Sigmoid colon (tissue), 7 donors: ENCODE measurements around the gene MRM3. TPM values are rescaled to one million over a fixed set of nuclear protein-coding genes. Genes with fewer than 3 reads are reported as not detected.

Experiments used
- DNase-seq: peaks from one replicate; pipeline ENCODE4 v3.0.0-alpha.2; 2019
- H3K27ac ChIP-seq, 4 donors: fragments of 200-600 bp; sonication (generic); one replicate each; pipeline ENCODE4 v1.5.1; 2016 to 2019; ENCODE audit warnings: mild to moderate bottlenecking in 1 of 4
- H3K27me3 ChIP-seq, 3 donors: fragments of 200-600 bp; sonication (generic); one replicate each; pipeline ENCODE4 v1.5.1; 2019; ENCODE audit warnings: mild to moderate bottlenecking in 1 of 3
- H3K36me3 ChIP-seq, 4 donors: fragments of 200-600 bp; sonication (generic); one replicate each; pipeline ENCODE4 v1.5.1; 2016 to 2019
- H3K4me1 ChIP-seq, 4 donors: fragments of 200-600 bp; sonication (generic); one replicate each; pipeline ENCODE4 v1.5.1; 2017 to 2019
- H3K4me3 ChIP-seq, 4 donors: fragments of 200-600 bp; sonication (generic); one replicate each; pipeline ENCODE4 v1.5.1; 2017 to 2019; ENCODE audit warnings: mild to moderate bottlenecking in 2 of 4, moderate library complexity in 1 of 4
- H3K9me3 ChIP-seq, 4 donors: fragments of 200-600 bp in 3 of 4; sonication (generic) in 3 of 4; one replicate each; pipeline versions ENCODE4 v1.5.1 to v1.6.1; 2013 to 2019
- CTCF ChIP-seq, 4 experiments: fragments of 450-650 bp in 3 of 4; fragments of 200-600 bp in 1 of 4; IDR thresholded peaks; one replicate each; pipeline ENCODE4 v1.5.1; 2016 to 2019; ENCODE audit warnings: antibody characterized with exemption in 4 of 4, mild to moderate bottlenecking in 3 of 4, moderate library complexity in 2 of 4
- EP300 ChIP-seq, 4 donors: sonication (generic); formaldehyde crosslinking; IDR thresholded peaks; one replicate each; pipeline ENCODE4 v1.6.1; 2017; ENCODE audit warnings: antibody characterized with exemption in 4 of 4
- POLR2A ChIP-seq, 2 donors: fragments of 450-650 bp; IDR thresholded peaks; one replicate each; pipeline ENCODE4 v1.6.1; 2016; ENCODE audit warnings: antibody characterized with exemption in 2 of 2, mild to moderate bottlenecking in 2 of 2, moderate library complexity in 2 of 2
- POLR2AphosphoS5 ChIP-seq, 4 donors: sonication (generic); formaldehyde crosslinking; IDR thresholded peaks; one replicate each; pipeline ENCODE4 v1.6.1; 2017; ENCODE audit warnings: antibody characterized with exemption in 4 of 4
- WGBS, 2 donors: extraction: QIAGEN DNeasy Blood & Tissue Kit; methylation state at CpG; one replicate each; pipeline ENCODE4 v1.1.7; 2013; 5-methylcytosine and 5-hydroxymethylcytosine counted together
- intact Hi-C: fragments of 100-400 bp; cut with DNase I; formaldehyde crosslinking; loops from one replicate; pipeline ENCODE4 v1.15.1; 2023
- polyA plus RNA-seq, 3 donors: library from polyadenylated mRNA; stranded (reverse); fragments of 200-250 nt; gene quantifications; one replicate each; pipeline ENCODE4 v1.2.3, GENCODE V29; 2013
- total RNA-seq, 4 donors: library from RNA; depleted of rRNA; stranded (reverse); fragments of >200 nt; gene quantifications; one replicate each; pipeline ENCODE4 v1.1.0, GENCODE V29; 2016
- donor health status: healthy with polysubstance abuse.
- donor health status: Bipolar disorder and iron deficiency.
- donor health status: healthy.

MRM3 gene
- total and polyA plus RNA-seq, 7 donors = 10.4 to 22.4 (median 17.1) TPM

GRCh38 chr17:767076-767475 is 15.1 kb upstream of the MRM3 start:
- peaks cover 10 to 79% (median 38%) of the 10 kb centered on the region in 4 donors for H3K36me3 ChIP-seq
- no peak overlapping the region for H3K4me3 ChIP-seq
- H3K27ac ChIP-seq = peak overlapping the region in 2 of 4 donors; percentile 60 to 76
- intact Hi-C loops = no loop called here
- H3K27me3 ChIP-seq = no peaks in the 10 kb centered on the region
- H3K9me3 ChIP-seq = no peaks in the 10 kb centered on the region
- WGBS, 2 donors = 83 to 90% methylated on average over 3 of the region's 3 CpGs
- no peaks in the 10 kb centered on the region for H3K4me1 ChIP-seq
- no peak for DNase-seq
- TF ChIP-seq POLR2A (IDR thresholded peaks at IDR 0.05) (no peak), POLR2AphosphoS5 (IDR thresholded peaks at IDR 0.05) (no peak), EP300 (IDR thresholded peaks at IDR 0.05) (no peak), CTCF (IDR thresholded peaks at IDR 0.05) (no peak)

DNA sequence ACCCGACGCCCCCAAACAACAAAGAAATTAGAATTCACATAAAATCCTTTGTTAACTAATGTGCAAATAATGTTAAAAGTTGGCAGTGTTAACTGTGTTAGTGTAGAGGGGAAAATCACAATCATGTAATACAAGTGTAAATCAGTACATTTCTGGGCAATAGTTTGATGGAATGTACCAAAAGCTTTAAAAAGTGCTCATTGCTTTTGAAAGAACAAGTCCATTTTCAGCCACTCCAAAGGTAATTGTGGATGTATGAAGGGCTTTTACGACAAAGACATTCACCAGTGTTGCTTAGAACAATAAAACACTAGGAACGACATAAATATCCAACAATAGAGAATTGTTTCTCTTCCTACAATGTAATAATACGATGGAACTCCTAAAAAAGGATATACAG is 9.1 kb upstream of the MRM3 start:
- H3K27ac ChIP-seq = no peak overlapping the region
- no peaks in the 10 kb centered on the region for H3K27me3 ChIP-seq
- no peak for DNase-seq
- WGBS, 2 donors = 71 to 91% methylated on average over 5 of the region's 5 CpGs
- no peaks in the 10 kb centered on the region for H3K9me3 ChIP-seq
- intact Hi-C loops = no loop called here
- TF ChIP-seq POLR2A (IDR thresholded peaks at IDR 0.05) = no peak
- no peaks in the 10 kb centered on the region for H3K4me1 ChIP-seq
- H3K4me3 ChIP-seq = no peak overlapping the region
- peaks cover 10 to 90% (median 57%) of the 10 kb centered on the region in 4 donors for H3K36me3 ChIP-seq

GRCh38 chr17:773467-774312 is 8.5 kb upstream of the MRM3 start:
- peaks cover 10 to 94% (median 63%) of the 10 kb centered on the region in 4 donors for H3K36me3 ChIP-seq
- H3K9me3 ChIP-seq = no peaks in the 10 kb centered on the region
- 75 to 87% methylated on average over 14 of the region's 14 CpGs for WGBS, 2 donors
- H3K4me1 ChIP-seq = no peaks in the 10 kb centered on the region
- no peak overlapping the region for H3K4me3 ChIP-seq
- no peak overlapping the region for H3K27ac ChIP-seq
- intact Hi-C loops = no loop called here
- no peak for DNase-seq
- no peaks in the 10 kb centered on the region for H3K27me3 ChIP-seq
- TF ChIP-seq EP300 (IDR thresholded peaks at IDR 0.05) (no peak), CTCF (IDR thresholded peaks at IDR 0.05) (no peak), POLR2A (IDR thresholded peaks at IDR 0.05) (no peak), POLR2AphosphoS5 (IDR thresholded peaks at IDR 0.05) (no peak)

GRCh38 chr17:774313-774584 is 7.9 kb upstream of the MRM3 start:
- Histone ChIP-seq H3K4me3 (no peak overlapping the region), H3K4me1 (no peaks in the 10 kb centered on the region), H3K9me3 (no peaks in the 10 kb centered on the region), H3K27ac (no peak overlapping the region), H3K36me3 (peaks cover 10 to 91% (median 59%) of the 10 kb centered on the region in 4 donors), H3K27me3 (no peaks in the 10 kb centered on the region)
- TF ChIP-seq EP300 (IDR thresholded peaks at IDR 0.05) = no peak
- TF ChIP-seq POLR2AphosphoS5 (IDR thresholded peaks at IDR 0.05) = no peak
- TF ChIP-seq POLR2A (IDR thresholded peaks at IDR 0.05) = no peak
- no peak for TF ChIP-seq CTCF (IDR thresholded peaks at IDR 0.05)
- intact Hi-C loops = no loop called here
- 92 to 93% methylated on average over 5 of the region's 5 CpGs for WGBS, 2 donors
- peak; percentile 33 for DNase-seq

- Histone ChIP-seq H3K9me3 (no peaks in the 10 kb centered on the region), H3K4me1 (peaks cover 0 to 15% (median 12%) of the 10 kb centered on the region in 4 donors), H3K36me3 (peaks cover 0 to 58% (median 35%) of the 10 kb centered on the region in 4 donors), H3K27me3 (no peaks in the 10 kb centered on the region), H3K27ac (no peak overlapping the region), H3K4me3 (no peak overlapping the region)
- TF ChIP-seq CTCF (IDR thresholded peaks at IDR 0.05) = no peak
- TF ChIP-seq EP300 (IDR thresholded peaks at IDR 0.05) = no peak
- TF ChIP-seq POLR2A (IDR thresholded peaks at IDR 0.05) = no peak
- no peak for TF ChIP-seq POLR2AphosphoS5 (IDR thresholded peaks at IDR 0.05)
- WGBS, 2 donors = 93 to 95% methylated on average over 11 of the region's 11 CpGs
- peak; percentile 24 for DNase-seq
- intact Hi-C loops = no loop called here
Measured at GRCh38 chr17:778096-778495, 4.1 kb upstream of the MRM3 start.
